ENCODE data around the gene MTRR. TPM values are rescaled to one million over a fixed set of nuclear protein-coding genes. Genes with fewer than 3 reads are reported as not detected.

MTRR gene
- total and polyA plus RNA-seq, 2 donors (not counting 1 experiment from before 2014, with no cell fraction given), result 25.5 to 67.8 TPM

DNA sequence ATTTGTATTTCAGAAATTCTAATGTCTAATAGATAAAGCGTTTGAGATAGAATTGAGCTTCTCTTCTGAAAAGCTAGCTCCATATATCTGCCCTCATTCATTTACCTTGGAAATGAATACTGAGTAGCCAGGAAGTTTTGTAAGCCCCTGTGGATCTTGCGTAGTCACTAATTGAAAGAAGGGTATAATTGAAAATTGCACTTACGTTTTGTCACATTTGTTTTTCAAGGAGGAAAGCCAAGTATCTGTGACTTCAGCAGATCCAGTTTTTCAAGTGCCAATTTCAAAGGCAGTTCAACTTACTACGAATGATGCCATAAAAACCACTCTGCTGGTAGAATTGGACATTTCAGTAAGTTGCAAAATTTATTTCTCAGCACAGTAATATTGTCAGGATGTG lies 14.0 kb downstream of the MTRR start:
- Mint-ChIP-seq H3K4me1 (no peaks in the 10 kb centered on the region), H3K9me3 (ENCODE audit: insufficient read depth) (no peaks in the 10 kb centered on the region), H3K27me3 (no peaks in the 10 kb centered on the region), H3K4me3 (no peak overlapping the region), H3K27ac (no peak overlapping the region)
- CTCF ChIA-PET, result no interaction called here
- peaks cover 13 to 65% of the 10 kb centered on the region in 2 experiments for H3K36me3 ChIP-seq (replicated peaks in 1 of 2; ENCODE audit: control extremely low read depth in 1 of 2, control insufficient read depth in 1 of 2, extremely low read depth in 1 of 2, insufficient read depth in 2 of 2, low read length in 1 of 2)
- H3K27me3 ChIP-seq (replicated peaks in 1 of 4; ENCODE audit: control extremely low read depth in 1 of 4, control insufficient read depth in 3 of 4, insufficient read depth in 4 of 4, low read length in 3 of 4), result no peaks in the 10 kb centered on the region
- peaks cover 7% of the 10 kb centered on the region for H3K79me2 ChIP-seq (ENCODE audit: control insufficient read depth, insufficient read depth, low read length)
- H3K9ac ChIP-seq (ENCODE audit: low read length), result no peak overlapping the region
- DNase-seq (no peak), ATAC-seq (ENCODE audit: low read depth) (no peak)
- POLR2A ChIA-PET, result no interaction called here
- intact Hi-C loops (cut with micrococcal nuclease), result no loop called here
- 100% methylated on average over 2 of the region's 4 CpGs for WGBS (ENCODE audit: insufficient coverage)
- TF ChIP-seq, protein P1, sequence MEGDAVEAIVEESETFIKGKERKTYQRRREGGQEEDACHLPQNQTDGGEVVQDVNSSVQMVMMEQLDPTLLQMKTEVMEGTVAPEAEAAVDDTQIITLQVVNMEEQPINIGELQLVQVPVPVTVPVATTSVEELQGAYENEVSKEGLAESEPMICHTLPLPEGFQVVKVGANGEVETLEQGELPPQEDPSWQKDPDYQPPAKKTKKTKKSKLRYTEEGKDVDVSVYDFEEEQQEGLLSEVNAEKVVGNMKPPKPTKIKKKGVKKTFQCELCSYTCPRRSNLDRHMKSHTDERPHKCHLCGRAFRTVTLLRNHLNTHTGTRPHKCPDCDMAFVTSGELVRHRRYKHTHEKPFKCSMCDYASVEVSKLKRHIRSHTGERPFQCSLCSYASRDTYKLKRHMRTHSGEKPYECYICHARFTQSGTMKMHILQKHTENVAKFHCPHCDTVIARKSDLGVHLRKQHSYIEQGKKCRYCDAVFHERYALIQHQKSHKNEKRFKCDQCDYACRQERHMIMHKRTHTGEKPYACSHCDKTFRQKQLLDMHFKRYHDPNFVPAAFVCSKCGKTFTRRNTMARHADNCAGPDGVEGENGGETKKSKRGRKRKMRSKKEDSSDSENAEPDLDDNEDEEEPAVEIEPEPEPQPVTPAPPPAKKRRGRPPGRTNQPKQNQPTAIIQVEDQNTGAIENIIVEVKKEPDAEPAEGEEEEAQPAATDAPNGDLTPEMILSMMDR (IDR thresholded peaks at IDR 0.05), result no peak
- TF ChIP-seq EZH2 (IDR thresholded peaks at IDR 0.05; ENCODE audit: borderline replicate concordance, insufficient read depth, low read depth, low read length, poor library complexity, severe bottlenecking), result no peak
- H3K4me2 ChIP-seq (replicated peaks; ENCODE audit: low read depth, low read length, poor library complexity, severe bottlenecking), result no peak overlapping the region
- no peak overlapping the region for H2AFZ ChIP-seq (ENCODE audit: insufficient read depth, low read depth, low read length, poor library complexity, severe bottlenecking)
- H3K9me3 ChIP-seq (ENCODE audit: control extremely low read depth in 1 of 3, control insufficient read depth in 2 of 3, insufficient read depth in 1 of 3, low read length in 2 of 3), result no peaks in the 10 kb centered on the region
- no peak overlapping the region for H3K27ac ChIP-seq (ENCODE audit: low read length in 2 of 2)
- no peaks in the 10 kb centered on the region for H3K4me1 ChIP-seq (ENCODE audit: control insufficient read depth in 2 of 2, insufficient read depth in 2 of 2, low read length in 2 of 2)
- no peak overlapping the region for H3K4me3 ChIP-seq (ENCODE audit: control extremely low read depth in 1 of 5, extremely low read depth in 1 of 5, insufficient read depth in 1 of 5, low read depth in 2 of 5, low read length in 4 of 5)
- peaks cover 15% of the 10 kb centered on the region for H4K20me1 ChIP-seq (ENCODE audit: control insufficient read depth, insufficient read depth, low read length, poor library complexity, severe bottlenecking)

DNA sequence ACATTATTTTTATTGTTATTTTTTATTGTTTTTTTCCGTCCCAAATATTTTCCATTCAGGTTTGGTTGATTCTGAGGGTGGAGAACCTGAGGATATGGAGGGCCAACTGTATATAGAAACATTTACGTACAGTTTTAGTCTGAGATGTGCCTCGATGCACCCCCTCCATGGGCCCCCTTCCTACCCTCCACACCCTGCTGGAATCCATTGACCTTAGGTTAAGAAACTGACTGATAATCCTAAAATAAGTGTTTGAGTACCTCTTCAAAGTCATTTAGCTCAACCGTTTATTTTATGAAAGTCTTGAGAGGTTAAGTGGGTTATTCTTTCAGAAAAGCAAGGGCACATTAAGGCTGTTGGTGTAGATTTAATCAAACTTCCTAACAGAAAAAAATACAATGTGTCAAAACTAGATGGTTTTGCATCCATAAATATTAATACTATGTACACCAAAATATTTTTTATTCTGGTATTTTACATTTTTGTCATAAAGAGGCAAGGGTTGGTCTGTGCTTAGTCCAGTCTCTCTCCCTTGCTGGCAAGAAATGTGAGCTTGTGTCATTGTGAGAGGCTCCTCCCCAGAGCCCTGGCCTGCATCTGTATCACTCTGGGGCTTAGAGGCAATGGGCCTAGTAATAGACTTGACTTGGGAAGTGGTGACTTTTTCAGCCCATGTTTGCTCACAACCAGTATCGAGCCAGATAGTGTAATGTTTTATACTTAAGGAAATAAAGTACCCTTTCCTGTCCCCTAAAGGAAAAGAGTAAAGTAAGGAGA lies 15.7 kb downstream of the MTRR start:
- no peaks in the 10 kb centered on the region for H3K9me3 Mint-ChIP-seq (ENCODE audit: insufficient read depth)
- Histone ChIP-seq H3K79me2 (ENCODE audit: control insufficient read depth, insufficient read depth, low read length) (peaks cover 4% of the 10 kb centered on the region), H3K9me3 (ENCODE audit: control extremely low read depth in 1 of 3, control insufficient read depth in 2 of 3, insufficient read depth in 1 of 3, low read length in 2 of 3) (no peaks in the 10 kb centered on the region), H2AFZ (ENCODE audit: insufficient read depth, low read depth, low read length, poor library complexity, severe bottlenecking) (no peak overlapping the region), H3K36me3 (replicated peaks in 1 of 2; ENCODE audit: control extremely low read depth in 1 of 2, control insufficient read depth in 1 of 2, extremely low read depth in 1 of 2, insufficient read depth in 2 of 2, low read length in 1 of 2) (peaks cover 15 to 65% of the 10 kb centered on the region in 2 experiments), H3K27me3 (replicated peaks in 1 of 4; ENCODE audit: control extremely low read depth in 1 of 4, control insufficient read depth in 3 of 4, insufficient read depth in 4 of 4, low read length in 3 of 4) (no peaks in the 10 kb centered on the region), H3K4me3 (ENCODE audit: control extremely low read depth in 1 of 5, extremely low read depth in 1 of 5, insufficient read depth in 1 of 5, low read depth in 2 of 5, low read length in 4 of 5) (no peak overlapping the region), H3K27ac (ENCODE audit: low read length in 2 of 2) (no peak overlapping the region), H4K20me1 (ENCODE audit: control insufficient read depth, insufficient read depth, low read length, poor library complexity, severe bottlenecking) (peaks cover 15% of the 10 kb centered on the region), H3K4me2 (replicated peaks; ENCODE audit: low read depth, low read length, poor library complexity, severe bottlenecking) (no peak overlapping the region), H3K9ac (ENCODE audit: low read length) (no peak overlapping the region), H3K4me1 (ENCODE audit: control insufficient read depth in 2 of 2, insufficient read depth in 2 of 2, low read length in 2 of 2) (no peaks in the 10 kb centered on the region)
- no peak overlapping the region for H3K4me3 Mint-ChIP-seq
- TF ChIP-seq EZH2 (IDR thresholded peaks at IDR 0.05; ENCODE audit: borderline replicate concordance, insufficient read depth, low read depth, low read length, poor library complexity, severe bottlenecking), result no peak
- TF ChIP-seq, protein P1 (IDR thresholded peaks at IDR 0.05), result no peak
- H3K4me1 Mint-ChIP-seq, result no peaks in the 10 kb centered on the region
- no peaks in the 10 kb centered on the region for H3K27me3 Mint-ChIP-seq
- POLR2A ChIA-PET, result no interaction called here
- no peak overlapping the region for H3K27ac Mint-ChIP-seq
- intact Hi-C loops (cut with micrococcal nuclease), result loop anchor here (5.0 kb wide), 1 partner anchor 1323 kb away; no protein-coding TSS in a partner anchor
- no CpG with 5 or more reads among the region's 5 CpGs for WGBS (ENCODE audit: insufficient coverage)
- CTCF ChIA-PET, result interaction anchor here (0.8 kb wide), 1 partner anchor 39 kb away, joined by 4 read pairs; no protein-coding TSS in a partner anchor
- no peak for DNase-seq
- ATAC-seq (ENCODE audit: low read depth), result no peak

Measured in B cell (primary cell).